Middle frontal gyrus (tissue), 1 donor: ENCODE measurements around the gene SAFB.

Experiments used
- DNase-seq: peaks from one replicate; pipeline ENCODE4 v3.0.0-alpha.2; 2015; ENCODE audit warnings: low spot score; ENCODE audit errors: extremely low spot score

SAFB gene

GRCh38 chr19:5622465-5623396 lies at the start of gene SAFB, which contains the start of gene SAFB2:
TSS of gene SAFB (plus strand) at chr19:5623083. CDS start at chr19:5623206, 123 bp downstream.
TSS of gene SAFB2 (minus strand) at chr19:5622776. CDS start at chr19:5622715, 61 bp downstream.
- peak; percentile 100 for DNase-seq

DNA sequence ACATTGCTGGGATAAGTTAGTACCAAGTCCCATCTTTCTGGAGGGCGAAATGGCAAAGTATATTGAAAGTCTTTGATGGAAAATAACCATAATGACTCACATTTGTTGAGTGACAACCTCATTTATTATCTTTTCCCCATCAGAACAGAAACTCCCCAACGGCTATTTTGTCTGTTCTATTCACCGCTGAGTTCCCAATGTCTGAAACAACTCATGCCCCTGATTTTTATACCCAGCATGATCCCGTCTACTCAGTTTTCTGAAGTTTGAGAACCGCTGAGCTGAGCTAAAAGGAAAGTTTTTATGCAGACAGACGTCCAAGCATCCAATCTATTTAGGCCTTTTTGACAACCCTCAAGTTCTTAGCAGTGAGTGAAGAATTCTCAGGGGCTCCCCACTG lies 47.3 kb upstream of the SAFB start:
- no peak for DNase-seq

DNA sequence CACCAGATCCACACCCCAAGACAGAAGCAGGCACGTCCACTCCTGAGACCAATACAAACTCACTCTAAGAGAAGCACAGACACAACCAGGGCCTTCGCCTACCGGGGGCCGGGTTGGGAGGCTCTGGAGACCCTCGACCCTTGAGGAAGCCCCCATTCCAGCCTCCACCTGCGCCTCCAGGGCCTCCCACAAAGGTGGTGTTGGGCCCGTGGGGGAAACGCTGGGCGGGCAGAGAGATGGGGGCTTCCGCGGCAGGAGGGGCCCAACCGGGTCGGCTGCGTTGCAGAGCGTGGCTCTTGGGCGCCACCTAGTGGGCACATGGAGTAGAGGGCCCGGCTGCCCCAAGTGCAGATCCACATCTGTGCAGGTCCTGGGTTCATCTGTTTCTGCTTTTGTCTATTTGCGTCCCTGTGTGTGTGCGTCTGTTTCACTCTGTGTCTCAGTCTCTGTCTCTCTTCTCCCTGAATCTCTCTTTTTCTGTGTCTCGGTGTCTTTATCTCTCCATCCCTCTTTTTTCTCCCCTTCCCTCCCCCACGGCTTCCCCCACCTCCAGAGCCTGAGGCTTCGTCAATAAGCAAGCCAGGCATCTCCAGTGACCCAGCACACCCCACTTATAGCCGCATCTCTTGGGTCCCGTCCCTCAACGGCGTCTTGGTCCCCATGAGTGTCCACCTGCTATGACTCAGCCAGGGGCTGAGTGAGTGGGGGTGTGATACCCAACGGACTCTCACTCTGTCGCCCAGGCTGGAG lies 44.6 kb upstream of the SAFB start:
- DNase-seq = no peak

GRCh38 chr19:5579286-5579685 lies 43.6 kb upstream of the SAFB start:
- no peak for DNase-seq

DNA sequence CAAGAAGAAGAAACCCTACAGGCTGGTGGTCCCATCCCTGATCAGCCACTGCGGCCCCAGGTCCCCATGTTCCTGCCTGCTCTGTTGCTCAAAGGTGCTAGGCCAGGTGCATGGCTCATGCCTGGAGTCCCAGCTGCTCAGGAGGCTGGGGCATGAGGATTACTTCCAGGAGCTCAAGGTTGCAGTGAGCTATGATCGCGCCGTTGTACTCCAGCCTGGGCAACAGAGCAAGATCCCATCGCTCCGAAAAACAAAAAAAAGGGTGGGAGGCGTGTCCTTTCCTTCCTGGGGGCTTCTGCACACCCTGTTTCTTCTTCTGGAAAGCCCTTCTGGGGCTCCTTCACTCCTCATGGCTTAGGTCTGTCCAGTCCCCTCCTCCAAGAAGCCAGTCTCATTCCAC lies 43.2 kb upstream of the SAFB start:
- DNase-seq = no peak

- DNase-seq = no peak
Measured at GRCh38 chr19:5580161-5580571, 42.7 kb upstream of the SAFB start.

DNA sequence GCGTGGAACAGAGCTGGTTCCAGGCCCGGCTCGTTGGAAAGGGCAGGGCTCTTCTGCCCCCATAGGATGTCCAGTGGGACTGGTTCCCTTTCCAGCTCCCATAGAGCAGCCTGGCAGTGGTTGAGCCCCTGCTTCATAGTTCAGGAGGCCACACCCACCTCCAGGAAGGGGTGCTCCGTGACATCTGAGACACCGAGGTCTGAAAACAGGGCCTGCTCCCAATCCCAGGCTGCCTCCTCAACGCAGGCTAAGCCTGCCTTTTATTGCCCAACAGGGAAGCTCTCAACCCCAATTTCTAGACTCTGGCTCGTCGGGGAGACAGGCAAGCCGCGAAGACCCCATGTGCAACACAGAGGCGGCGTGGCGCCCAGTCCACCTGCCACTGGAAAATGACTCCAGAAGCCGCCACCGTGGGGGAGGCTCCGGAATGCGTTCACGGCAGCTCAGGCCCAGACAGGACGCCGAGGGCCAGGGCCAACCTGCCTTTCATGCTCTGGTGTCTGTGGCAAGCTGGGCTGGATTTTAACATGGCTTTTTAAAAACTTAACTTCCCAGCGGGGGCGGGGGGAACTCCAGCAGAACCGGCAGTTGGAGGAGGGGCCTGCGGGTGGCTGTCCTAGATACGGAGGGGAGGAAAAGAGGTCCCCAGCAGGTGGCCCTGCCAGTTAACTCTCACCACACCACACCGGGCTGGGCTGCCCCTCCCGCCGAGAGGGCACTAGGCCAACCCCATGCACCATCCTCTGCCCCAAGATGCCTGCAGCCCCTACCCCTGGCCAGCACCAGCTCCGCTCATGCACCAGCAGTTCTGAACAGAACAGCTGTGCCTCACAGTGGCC lies 37.2 kb upstream of the SAFB start:
- no peak for DNase-seq

GRCh38 chr19:5586300-5587070 lies 36.4 kb upstream of the SAFB start:
- DNase-seq = no peak

DNA sequence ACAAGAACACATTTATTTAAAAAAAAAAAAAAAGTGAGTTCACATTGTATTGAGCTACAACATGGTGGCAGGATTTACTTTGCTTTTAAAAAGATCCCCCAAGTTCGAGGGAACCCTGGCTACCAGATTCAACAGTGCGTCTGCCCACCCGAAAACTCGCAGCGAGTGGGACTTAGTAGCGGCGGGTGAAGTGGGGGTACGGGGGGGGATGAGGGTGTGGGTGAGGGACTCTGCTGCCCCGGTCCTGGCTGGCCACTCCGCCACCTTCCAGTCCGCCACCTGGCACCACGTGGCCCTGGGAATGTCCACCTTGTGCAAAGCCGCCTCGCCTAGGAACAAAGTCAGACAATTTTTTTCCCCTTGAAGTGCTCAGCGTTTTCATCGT lies 35.8 kb upstream of the SAFB start:
- DNase-seq = no peak

- DNase-seq = no peak
Measured at GRCh38 chr19:5587661-5588060, 35.2 kb upstream of the SAFB start.

GRCh38 chr19:5588441-5588840 lies 34.4 kb upstream of the SAFB start:
- no peak for DNase-seq

GRCh38 chr19:5588906-5589676 lies 33.8 kb upstream of the SAFB start:
- no peak for DNase-seq

DNA sequence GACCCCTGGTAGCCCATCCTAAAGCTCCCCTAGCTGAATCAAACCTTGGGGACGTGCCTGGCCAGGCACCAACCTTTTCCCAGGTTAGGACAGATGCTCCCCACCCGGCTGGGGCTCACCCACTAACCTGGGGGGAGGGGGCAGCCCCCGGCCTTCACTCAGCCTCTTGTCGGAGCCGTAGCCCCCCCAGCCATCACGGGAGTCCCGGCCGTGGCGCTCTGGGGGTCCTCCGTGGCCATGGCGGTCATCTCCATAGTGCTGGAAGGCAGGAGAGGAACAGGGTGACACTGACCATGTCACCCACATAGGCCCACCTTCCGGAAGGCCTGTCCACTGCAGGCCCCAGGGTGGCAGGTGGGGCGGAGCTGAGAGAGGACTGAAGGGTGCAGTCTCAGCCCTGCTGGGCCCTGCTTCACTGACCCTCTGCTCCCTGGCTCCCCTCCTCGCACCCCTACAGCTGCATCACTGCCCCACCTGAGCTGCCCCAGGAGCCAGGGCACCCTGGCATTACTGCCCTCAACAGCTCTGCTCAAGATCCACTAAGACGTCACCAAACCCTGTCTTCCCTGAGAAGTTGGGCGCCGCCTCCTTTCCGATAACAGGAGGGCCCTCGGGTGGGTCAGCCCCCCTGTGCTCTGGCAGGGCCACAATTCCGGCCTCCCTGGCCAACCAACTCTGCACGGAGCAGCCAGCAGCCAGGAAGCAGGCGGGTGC lies 32.6 kb upstream of the SAFB start:
- DNase-seq = no peak

- no peak for DNase-seq
Measured at GRCh38 chr19:5590865-5591154, 32.1 kb upstream of the SAFB start.

DNA sequence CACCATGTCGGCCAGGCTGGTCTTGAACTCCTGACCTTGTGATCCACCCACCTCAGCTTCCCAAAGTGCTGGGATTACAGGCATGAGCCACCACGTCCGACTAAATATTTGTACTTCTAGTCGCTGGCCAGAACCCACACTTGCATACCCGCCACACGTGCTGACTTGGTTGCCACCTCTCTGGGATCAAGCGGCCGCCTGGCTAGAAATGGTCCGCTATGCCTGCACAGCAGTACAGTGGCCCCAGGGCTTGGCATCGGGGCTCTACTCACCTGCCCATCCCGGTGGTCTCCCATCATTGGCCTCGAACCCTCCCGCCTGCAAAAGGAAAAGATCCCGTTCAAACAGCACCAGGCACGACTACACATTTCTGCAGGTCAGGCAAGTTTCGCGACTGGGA lies 31.4 kb upstream of the SAFB start:
- DNase-seq = no peak

DNA sequence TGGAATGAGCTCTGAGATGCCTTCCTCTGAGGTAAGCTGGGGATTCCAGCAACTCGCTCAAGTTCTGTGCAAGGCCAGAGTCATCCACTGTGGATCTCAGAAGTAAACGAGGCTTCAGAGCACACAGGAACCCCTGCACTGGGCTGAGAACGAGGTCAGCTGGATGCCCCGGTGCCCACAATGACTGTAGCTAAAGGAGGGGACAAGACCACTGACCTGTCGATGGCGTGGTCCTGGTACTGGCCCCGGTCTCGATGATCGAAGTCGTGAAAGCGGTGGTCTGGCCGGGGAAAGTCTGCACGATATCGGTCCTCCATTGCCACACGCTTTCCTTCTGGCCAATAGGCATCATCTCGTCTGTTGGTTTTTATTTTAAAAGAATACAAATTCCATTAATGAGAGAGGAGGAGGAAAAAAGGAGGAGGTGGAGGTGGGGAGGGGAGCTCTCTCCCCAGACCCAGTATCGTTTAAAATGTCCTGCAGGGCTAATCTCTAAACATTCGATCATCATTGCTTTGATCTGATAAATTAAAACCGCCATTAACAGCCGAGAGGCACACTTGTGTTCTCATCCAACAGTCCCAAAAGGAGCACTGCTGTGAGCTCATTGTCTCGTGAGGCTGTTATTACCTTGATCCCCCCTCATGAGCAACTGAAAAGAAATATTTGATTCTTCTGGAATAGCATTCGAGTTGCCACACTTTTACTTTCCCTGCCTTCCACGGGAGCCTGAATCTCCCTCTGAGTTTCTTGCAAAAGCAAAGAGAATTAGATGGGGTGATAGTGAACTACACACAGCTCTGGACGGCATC lies 30.1 kb upstream of the SAFB start:
- DNase-seq = no peak

- DNase-seq = no peak
Measured at GRCh38 chr19:5593343-5594255, 29.3 kb upstream of the SAFB start.

DNA sequence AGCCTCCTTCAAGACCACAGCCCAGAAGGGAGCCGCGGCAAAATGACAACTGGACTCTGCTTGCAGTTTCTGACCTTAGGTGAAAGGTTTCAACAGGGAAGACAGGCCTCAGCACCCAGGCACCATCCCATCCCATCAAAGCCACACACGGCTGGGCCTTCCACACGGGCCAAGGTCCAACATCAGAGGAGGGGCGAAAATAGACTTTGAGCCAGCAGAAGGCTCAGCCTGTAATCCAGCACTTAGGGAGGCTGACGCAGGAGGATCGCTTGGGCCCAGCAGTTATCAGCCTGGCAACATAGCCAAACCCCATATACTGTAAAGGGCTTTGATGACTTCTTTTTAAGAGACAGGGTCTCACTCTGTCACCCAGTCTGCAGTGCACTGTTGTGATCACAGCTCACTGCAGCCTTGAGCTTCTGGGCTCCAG lies 28.3 kb upstream of the SAFB start:
- DNase-seq = no peak
